HCT116 (cell line): ENCODE results near the gene KRTAP12-1. TPM values are rescaled to one million over a fixed set of nuclear protein-coding genes. Genes with fewer than 3 reads are reported as not detected.

ENCODE experiments used
- ATAC-seq: fragments of 200-7000 bp; cut with Tn5 transposase; 2 replicates; pipeline ENCODE4 v1.9.1; 2020; ENCODE audit warnings: mild to moderate bottlenecking, moderate library complexity
- BruUV-seq: library from RNA; stranded (reverse); fragments of 400-500 nt; replicated peaks from 2 replicates; lab custom pipeline; 2021; lab: Mats Ljungman, UMichigan
- CTCF ChIA-PET: fragments of 300-600 bp; sonication (Branson Sonifier 250); formaldehyde crosslinking; loops from one replicate; lab custom pipeline; 2021; ENCODE audit warnings: antibody characterized with exemption; lab: Charles Lee
- POLR2A ChIA-PET: fragments of 300-600, 350-600 bp; sonication (Branson Sonifier 250); formaldehyde crosslinking; loops from one replicate; lab custom pipeline; 2021; ENCODE audit warnings: antibody characterized with exemption; lab: Charles Lee
- RAD21 ChIA-PET, 2 experiments: fragments of 300-600 bp; sonication (Branson Sonifier 250); formaldehyde crosslinking; loops; one replicate each; lab custom pipeline; 2023; ENCODE audit warnings: low total read pairs in 2 of 2; ENCODE audit not compliant: uncharacterized antibody in 2 of 2, unreplicated experiment in 2 of 2, low non-redundant PET in 1 of 2; lab: Charles Lee
- DNase-seq: peaks from one replicate; pipeline ENCODE4 v3.0.0-alpha.2; 2010; ENCODE audit warnings: low read depth, low spot score
- H2AFZ ChIP-seq: fragments of 200-600 bp; shearing (Covaris generic), sonication (generic); 2 replicates; pipeline ENCODE4 v1.6.1; 2017; ENCODE audit warnings: low read depth, mixed run types, mixed read lengths, antibody characterized with exemption, low read length; ENCODE audit not compliant: poor library complexity, severe bottlenecking
- H3K27ac ChIP-seq: 2 replicates; pipeline ENCODE4 v1.5.1; 2012; ENCODE audit warnings: low read depth, low read length
- H3K27me3 ChIP-seq: fragments of 200-600 bp; sonication (generic); 2 replicates; pipeline ENCODE4 v1.6.1; 2016; ENCODE audit warnings: mixed run types, low read length, mixed read lengths; ENCODE audit not compliant: insufficient read depth
- H3K36me3 ChIP-seq, 2 experiments: fragments of 200-500 bp in 1 of 2; fragments of 200-600 bp in 1 of 2; sonication (Bioruptor generic) in 1 of 2; sonication (generic) in 1 of 2; 2 replicates each; pipeline versions ENCODE4 v1.5.1 to v1.6.1; 2014 to 2016; ENCODE audit warnings: low read length in 2 of 2, inconsistent platforms in 1 of 2, mixed read lengths in 1 of 2, mixed run types in 1 of 2; ENCODE audit not compliant: insufficient read depth in 2 of 2, control insufficient read depth in 1 of 2
- H3K4me1 ChIP-seq, 2 experiments: fragments of 200-600 bp in 1 of 2; sonication (generic) in 1 of 2; 2 replicates each; pipeline versions ENCODE4 v1.5.1 to v1.6.1; 2012 to 2017; ENCODE audit warnings: low read length in 2 of 2, inconsistent platforms in 1 of 2, mild to moderate bottlenecking in 1 of 2, mixed read lengths in 1 of 2, mixed run types in 1 of 2, moderate library complexity in 1 of 2; ENCODE audit not compliant: insufficient read depth in 2 of 2, control insufficient read depth in 1 of 2
- H3K4me2 ChIP-seq: fragments of 200-600 bp; sonication (generic); 2 replicates; pipeline ENCODE4 v1.6.1; 2017; ENCODE audit warnings: mixed run types, low read length, mixed read lengths
- H3K4me3 ChIP-seq, 2 experiments: fragments of 200-600 bp in 1 of 2; sonication (generic) in 1 of 2; replicated peaks in 1 of 2; 2 replicates each; pipeline ENCODE4 v1.5.1; 2011 to 2016; ENCODE audit warnings: low read length in 2 of 2, control low read depth in 1 of 2, low read depth in 1 of 2, mild to moderate bottlenecking in 1 of 2, mixed read lengths in 1 of 2, mixed run types in 1 of 2
- H3K79me2 ChIP-seq: fragments of 200-600 bp; sonication (generic); 2 replicates; pipeline ENCODE4 v1.6.1; 2017; ENCODE audit warnings: mild to moderate bottlenecking, mixed run types, low read length, moderate library complexity, mixed read lengths; ENCODE audit not compliant: insufficient read depth
- H3K9ac ChIP-seq: fragments of 200-600 bp; sonication (generic); 2 replicates; pipeline ENCODE4 v1.6.1; 2016; ENCODE audit warnings: low read length, mixed read lengths
- H3K9me2 ChIP-seq: fragments of 200-600 bp; sonication (generic), shearing (Covaris generic); 2 replicates; pipeline ENCODE4 v1.6.1; 2017; ENCODE audit warnings: mixed run types, mild to moderate bottlenecking, moderate library complexity; ENCODE audit not compliant: insufficient read depth
- H3K9me3 ChIP-seq, 2 experiments: fragments of 200-500 bp in 1 of 2; fragments of 200-600 bp in 1 of 2; sonication (Bioruptor generic) in 1 of 2; sonication (generic) in 1 of 2; 2 replicates each; pipeline ENCODE4 v1.6.1; 2014 to 2017; ENCODE audit warnings: low read length in 2 of 2, mixed read lengths in 2 of 2, inconsistent platforms in 1 of 2, low read depth in 1 of 2, mild to moderate bottlenecking in 1 of 2, mixed run types in 1 of 2, moderate library complexity in 1 of 2; ENCODE audit not compliant: control insufficient read depth in 1 of 2, insufficient read depth in 1 of 2
- H4K20me1 ChIP-seq: fragments of 200-600 bp; sonication (generic), shearing (Covaris generic); 2 replicates; pipeline ENCODE4 v1.6.1; 2017; ENCODE audit warnings: mixed run types, mild to moderate bottlenecking, moderate library complexity; ENCODE audit not compliant: insufficient read depth
- EGR1 ChIP-seq: IDR thresholded peaks from 2 replicates; pipeline ENCODE4 v1.6.1; 2012; ENCODE audit warnings: low read depth
- ELF1 ChIP-seq: IDR thresholded peaks from 2 replicates; pipeline ENCODE4 v1.6.1; 2012; ENCODE audit warnings: low read depth, borderline replicate concordance
- EZH2 ChIP-seq: fragments of 200-600 bp; sonication (generic); IDR thresholded peaks from 2 replicates; pipeline ENCODE4 v1.6.1; 2017; ENCODE audit warnings: antibody characterized with exemption, mixed run types
- EZH2phosphoT487 ChIP-seq: fragments of 200-600 bp; IDR thresholded peaks from 2 replicates; pipeline ENCODE4 v1.6.1; 2018; ENCODE audit warnings: antibody characterized with exemption, borderline replicate concordance
- FOSL1 ChIP-seq: IDR thresholded peaks from 2 replicates; pipeline ENCODE4 v1.6.1; 2012; ENCODE audit warnings: low read depth
- JUND ChIP-seq: IDR thresholded peaks from 2 replicates; pipeline ENCODE4 v1.6.1; 2012
- POLR2A ChIP-seq: IDR thresholded peaks from 2 replicates; pipeline ENCODE4 v1.7.0; 2011; ENCODE audit warnings: borderline replicate concordance; ENCODE audit not compliant: insufficient read depth, insufficient read length; ENCODE audit errors: extremely low read depth
- POLR2AphosphoS5 ChIP-seq: IDR thresholded peaks from 2 replicates; pipeline ENCODE4 v1.6.1; 2011; ENCODE audit warnings: mild to moderate bottlenecking, low read depth, low read length, moderate library complexity
- TCF7L2 ChIP-seq: IDR thresholded peaks from 2 replicates; pipeline ENCODE4 v1.7.0; 2011; ENCODE audit warnings: borderline replicate concordance, inconsistent platforms; ENCODE audit not compliant: insufficient read depth, insufficient read length; ENCODE audit errors: extremely low read depth
- ZFX ChIP-seq: fragments of 450-650 bp; IDR thresholded peaks from 2 replicates; pipeline ENCODE4 v1.6.1; 2017
- intact Hi-C: fragments of 100-400 bp; cut with micrococcal nuclease; formaldehyde crosslinking; loops from 2 replicates; pipeline ENCODE4 v1.10.0; 2022
- total RNA-seq: library from RNA; stranded (reverse); gene quantifications from one replicate; pipeline ENCODE4 v1.2.1, GENCODE V29; 2021; ENCODE audit not compliant: unreplicated experiment
- TF ChIP-seq, protein P1 (sequence below): IDR thresholded peaks from 2 replicates; pipeline ENCODE4 v1.6.1; 2012; ENCODE audit warnings: low read depth
- TF ChIP-seq, protein P2 (sequence below), 3 experiments: fragments of 200-600 bp in 1 of 3; sonication (generic) in 1 of 3; IDR thresholded peaks in 2 of 3; conservative IDR thresholded peaks in 1 of 3; 2 replicates each; pipeline ENCODE4 v1.5.1; 2012 to 2017; ENCODE audit warnings: low read depth in 2 of 3, low read length in 2 of 3, antibody characterized with exemption in 1 of 3, borderline replicate concordance in 1 of 3, control low read depth in 1 of 3, mild to moderate bottlenecking in 1 of 3, mixed read lengths in 1 of 3, mixed run types in 1 of 3, moderate library complexity in 1 of 3; ENCODE audit not compliant: insufficient read depth in 1 of 3
- TF ChIP-seq, protein P3 (sequence below): IDR thresholded peaks from 2 replicates; pipeline ENCODE4 v1.6.1; 2012

Gene KRTAP12-1
- total RNA-seq, 1 experiment from 2014 or later, result not detected

DNA sequence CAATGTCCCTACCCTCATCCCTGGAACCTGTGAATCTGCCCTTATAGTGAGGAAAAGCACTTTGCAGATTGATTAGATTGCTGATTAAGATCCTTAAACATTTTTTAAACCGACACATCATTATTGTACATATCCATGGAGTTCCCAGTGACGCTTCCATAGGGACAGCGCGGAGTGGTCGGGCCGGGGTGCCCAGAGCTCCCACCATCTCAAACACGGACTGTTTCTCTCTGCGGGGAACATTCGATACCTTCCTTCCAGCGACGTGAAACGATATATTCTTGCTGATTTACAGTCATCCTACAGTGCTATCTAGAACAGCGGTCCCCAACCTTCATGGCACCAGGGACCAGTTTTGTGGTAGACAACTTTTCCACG, 19.0 kb upstream of the KRTAP12-1 start:
- ChIA-PET CTCF (interaction anchor here (1.0 kb wide), 1 partner anchor 42 kb away, joined by 3 read pairs; no protein-coding TSS in a partner anchor), RAD21 (no interaction called here), POLR2A (no interaction called here)
- Histone ChIP-seq H2AFZ (no peak overlapping the region), H3K4me2 (no peak overlapping the region), H3K4me1 (no peaks in the 10 kb centered on the region), H3K27me3 (peaks cover 10% of the 10 kb centered on the region; the same call in 1 of the 2 replicates), H3K4me3 (no peak overlapping the region), H3K79me2 (no peaks in the 10 kb centered on the region), H3K9ac (no peak overlapping the region), H3K9me2 (no peaks in the 10 kb centered on the region), H4K20me1 (no peaks in the 10 kb centered on the region), H3K27ac (no peak overlapping the region), H3K9me3 (no peaks in the 10 kb centered on the region), H3K36me3 (no peaks in the 10 kb centered on the region)
- ATAC-seq (no peak), DNase-seq (no peak)
- BruUV-seq, result no TSS peak
- TF ChIP-seq JUND (no peak), TCF7L2 (no peak), POLR2A (no peak), ELF1 (no peak), EZH2 (no peak), EZH2phosphoT487 (no peak), EGR1 (no peak), FOSL1 (no peak), ZFX (no peak), POLR2AphosphoS5 (no peak)
- TF ChIP-seq, protein P1, sequence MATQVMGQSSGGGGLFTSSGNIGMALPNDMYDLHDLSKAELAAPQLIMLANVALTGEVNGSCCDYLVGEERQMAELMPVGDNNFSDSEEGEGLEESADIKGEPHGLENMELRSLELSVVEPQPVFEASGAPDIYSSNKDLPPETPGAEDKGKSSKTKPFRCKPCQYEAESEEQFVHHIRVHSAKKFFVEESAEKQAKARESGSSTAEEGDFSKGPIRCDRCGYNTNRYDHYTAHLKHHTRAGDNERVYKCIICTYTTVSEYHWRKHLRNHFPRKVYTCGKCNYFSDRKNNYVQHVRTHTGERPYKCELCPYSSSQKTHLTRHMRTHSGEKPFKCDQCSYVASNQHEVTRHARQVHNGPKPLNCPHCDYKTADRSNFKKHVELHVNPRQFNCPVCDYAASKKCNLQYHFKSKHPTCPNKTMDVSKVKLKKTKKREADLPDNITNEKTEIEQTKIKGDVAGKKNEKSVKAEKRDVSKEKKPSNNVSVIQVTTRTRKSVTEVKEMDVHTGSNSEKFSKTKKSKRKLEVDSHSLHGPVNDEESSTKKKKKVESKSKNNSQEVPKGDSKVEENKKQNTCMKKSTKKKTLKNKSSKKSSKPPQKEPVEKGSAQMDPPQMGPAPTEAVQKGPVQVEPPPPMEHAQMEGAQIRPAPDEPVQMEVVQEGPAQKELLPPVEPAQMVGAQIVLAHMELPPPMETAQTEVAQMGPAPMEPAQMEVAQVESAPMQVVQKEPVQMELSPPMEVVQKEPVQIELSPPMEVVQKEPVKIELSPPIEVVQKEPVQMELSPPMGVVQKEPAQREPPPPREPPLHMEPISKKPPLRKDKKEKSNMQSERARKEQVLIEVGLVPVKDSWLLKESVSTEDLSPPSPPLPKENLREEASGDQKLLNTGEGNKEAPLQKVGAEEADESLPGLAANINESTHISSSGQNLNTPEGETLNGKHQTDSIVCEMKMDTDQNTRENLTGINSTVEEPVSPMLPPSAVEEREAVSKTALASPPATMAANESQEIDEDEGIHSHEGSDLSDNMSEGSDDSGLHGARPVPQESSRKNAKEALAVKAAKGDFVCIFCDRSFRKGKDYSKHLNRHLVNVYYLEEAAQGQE, result no peak
- TF ChIP-seq, protein P2, sequence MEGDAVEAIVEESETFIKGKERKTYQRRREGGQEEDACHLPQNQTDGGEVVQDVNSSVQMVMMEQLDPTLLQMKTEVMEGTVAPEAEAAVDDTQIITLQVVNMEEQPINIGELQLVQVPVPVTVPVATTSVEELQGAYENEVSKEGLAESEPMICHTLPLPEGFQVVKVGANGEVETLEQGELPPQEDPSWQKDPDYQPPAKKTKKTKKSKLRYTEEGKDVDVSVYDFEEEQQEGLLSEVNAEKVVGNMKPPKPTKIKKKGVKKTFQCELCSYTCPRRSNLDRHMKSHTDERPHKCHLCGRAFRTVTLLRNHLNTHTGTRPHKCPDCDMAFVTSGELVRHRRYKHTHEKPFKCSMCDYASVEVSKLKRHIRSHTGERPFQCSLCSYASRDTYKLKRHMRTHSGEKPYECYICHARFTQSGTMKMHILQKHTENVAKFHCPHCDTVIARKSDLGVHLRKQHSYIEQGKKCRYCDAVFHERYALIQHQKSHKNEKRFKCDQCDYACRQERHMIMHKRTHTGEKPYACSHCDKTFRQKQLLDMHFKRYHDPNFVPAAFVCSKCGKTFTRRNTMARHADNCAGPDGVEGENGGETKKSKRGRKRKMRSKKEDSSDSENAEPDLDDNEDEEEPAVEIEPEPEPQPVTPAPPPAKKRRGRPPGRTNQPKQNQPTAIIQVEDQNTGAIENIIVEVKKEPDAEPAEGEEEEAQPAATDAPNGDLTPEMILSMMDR (IDR thresholded peaks at IDR 0.05 in 2 of 3, conservative IDR thresholded peaks at IDR 0.05 in 1 of 3; ENCODE audit: borderline replicate concordance in 1 of 3, insufficient read depth in 1 of 3, low read depth in 2 of 3, low read length in 2 of 3), result no peak
- TF ChIP-seq, protein P3, sequence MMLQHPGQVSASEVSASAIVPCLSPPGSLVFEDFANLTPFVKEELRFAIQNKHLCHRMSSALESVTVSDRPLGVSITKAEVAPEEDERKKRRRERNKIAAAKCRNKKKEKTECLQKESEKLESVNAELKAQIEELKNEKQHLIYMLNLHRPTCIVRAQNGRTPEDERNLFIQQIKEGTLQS, result no peak
- intact Hi-C loops, result no loop called here
